Middle frontal gyrus (tissue), 1 donor: ENCODE measurements around the gene TTLL8.

Experiments used
- DNase-seq: peaks from one replicate; pipeline ENCODE4 v3.0.0-alpha.2; 2015; ENCODE audit warnings: low spot score; ENCODE audit errors: extremely low spot score

Gene TTLL8

GRCh38 chr22:50062509-50063135, 4.5 kb upstream of the TTLL8 start:
- no peak for DNase-seq

- no peak for DNase-seq
These were observed 3.8 kb upstream of the TTLL8 start for GRCh38 chr22:50061824-50062355.

DNA sequence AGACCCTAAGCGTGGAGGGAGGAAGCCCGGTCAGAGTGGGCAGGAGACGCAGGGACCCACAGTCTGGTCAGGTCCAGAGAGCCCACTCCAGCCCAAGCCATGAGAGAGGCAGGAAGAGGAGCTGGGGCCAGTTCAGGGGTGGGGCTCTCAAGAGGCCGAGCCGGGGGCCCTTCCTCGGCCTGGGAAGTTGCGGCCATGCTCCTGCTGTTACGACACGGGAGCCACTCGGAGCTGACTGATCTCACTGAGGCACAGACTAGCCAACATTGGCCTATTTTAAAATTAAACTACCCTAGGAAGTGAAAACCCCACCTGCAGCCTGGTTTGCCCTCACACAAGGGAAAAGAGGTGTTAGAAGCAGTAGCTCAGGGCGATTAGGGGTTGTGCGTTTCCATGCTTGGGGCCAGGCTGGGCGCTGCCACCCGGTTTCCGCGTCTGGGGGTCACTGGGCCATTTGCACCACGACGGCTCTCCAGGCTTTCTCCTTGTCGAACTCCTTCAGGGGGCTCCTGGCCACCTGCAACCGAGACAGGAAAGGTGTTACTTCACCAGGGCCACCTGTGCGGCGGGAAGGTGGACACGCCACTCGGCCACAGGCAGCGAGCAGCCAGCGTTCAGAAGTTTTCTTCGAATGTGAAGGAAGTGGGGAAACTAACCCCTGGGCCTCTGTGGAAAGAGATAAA, 3.2 kb upstream of the TTLL8 start:
- DNase-seq, result no peak

DNA sequence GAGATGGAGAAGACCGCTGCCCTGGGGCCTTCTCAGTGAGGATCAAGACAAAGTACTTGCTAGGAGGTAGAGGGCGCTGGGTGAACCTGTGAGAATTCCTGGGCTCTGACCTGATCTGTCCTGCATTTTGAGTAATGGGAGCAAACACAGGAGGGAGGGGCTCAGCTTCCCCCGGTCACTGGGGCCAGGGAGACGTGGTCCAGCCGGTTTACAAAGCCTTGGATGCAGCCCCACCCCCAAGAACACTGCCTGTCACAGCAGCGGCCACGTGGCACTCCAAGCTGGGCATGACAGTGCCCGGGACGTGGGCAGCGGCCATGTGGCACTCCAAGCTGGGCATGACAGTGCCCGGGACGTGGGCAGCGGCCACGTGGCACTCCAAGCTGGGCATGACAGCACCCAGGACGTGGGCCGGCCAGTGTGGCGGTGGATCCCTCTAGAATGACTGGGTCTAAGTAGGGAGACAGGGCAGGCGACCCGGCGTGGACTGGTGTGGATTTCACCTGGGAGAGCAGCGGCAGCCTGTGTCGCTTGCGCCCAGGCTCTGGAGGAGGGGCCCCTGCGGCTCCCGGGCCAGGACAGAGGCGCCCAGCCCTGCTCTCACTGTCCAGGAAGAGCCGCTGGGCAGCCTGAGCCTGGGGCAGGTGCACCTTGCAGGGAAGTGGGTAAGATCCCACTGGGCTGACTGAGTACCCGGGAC, 2.5 kb upstream of the TTLL8 start:
- no peak for DNase-seq

- no peak for DNase-seq
These were observed 1.8 kb upstream of the TTLL8 start for GRCh38 chr22:50059881-50060262.

- no peak for DNase-seq
These were observed 1.1 kb upstream of the TTLL8 start for GRCh38 chr22:50058906-50059880.

GRCh38 chr22:50057278-50058060, 629 bp downstream of the TTLL8 start:
- DNase-seq, result no peak

DNA sequence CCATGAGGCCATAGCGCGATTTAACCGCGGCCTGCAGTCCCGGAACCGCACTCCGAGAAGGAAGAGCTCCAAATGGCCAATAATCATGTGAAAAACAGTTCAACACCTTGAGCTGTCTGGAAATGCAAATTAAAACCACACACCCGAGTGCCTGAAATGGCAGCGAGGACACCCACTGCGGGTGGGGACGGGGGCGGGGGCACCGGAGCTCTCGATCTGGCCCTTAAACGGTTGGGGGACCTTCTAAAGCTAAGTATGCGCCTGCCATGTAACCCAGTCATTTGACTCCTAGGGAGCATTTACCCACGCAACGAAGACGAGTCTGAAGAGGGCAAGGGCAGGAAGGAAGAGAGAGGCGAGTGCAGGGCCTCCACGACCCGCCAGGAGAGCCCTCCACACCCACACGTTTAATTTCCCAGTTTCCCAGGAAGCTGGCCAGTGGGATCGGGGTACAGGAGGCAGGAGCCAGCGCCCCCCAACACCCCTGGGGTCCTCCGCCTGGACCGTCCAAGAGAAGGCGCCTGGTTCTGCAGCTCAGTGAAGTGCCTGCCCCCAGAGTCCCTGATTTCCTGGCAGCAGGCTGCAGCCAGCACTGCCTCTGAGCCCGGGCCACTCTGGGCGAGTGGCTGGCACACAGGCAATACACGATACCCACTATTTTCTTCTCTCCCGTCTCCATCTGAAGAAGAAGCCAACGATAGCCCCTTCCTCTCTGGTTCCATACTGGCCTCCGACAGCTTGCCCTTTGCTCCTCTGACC, 1.7 kb downstream of the TTLL8 start:
- no peak for DNase-seq

GRCh38 chr22:50053861-50054260, 4.2 kb downstream of the TTLL8 start:
- DNase-seq, result no peak

DNA sequence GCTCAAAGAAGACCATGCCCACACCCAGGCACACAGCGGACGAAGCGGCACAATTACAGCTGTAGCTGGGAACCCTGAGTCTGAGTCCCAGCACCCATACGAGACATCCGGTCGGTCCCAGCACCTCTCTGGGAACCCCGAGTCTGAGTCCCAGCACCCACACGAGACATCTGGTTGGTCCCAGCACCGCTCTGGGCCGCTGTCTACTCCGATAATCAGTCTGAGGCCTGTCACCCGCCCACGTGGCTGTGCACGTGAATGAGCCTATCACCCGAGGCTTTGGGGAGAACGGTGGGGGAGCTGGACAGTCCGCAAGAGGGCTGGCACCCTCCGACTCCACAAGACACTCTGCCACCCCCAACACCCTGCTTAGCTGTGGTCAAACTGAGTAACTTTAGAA, 6.2 kb downstream of the TTLL8 start:
- no peak for DNase-seq

- DNase-seq, result no peak
These were observed 8.6 kb downstream of the TTLL8 start for GRCh38 chr22:50049299-50050195.

- no peak for DNase-seq
These were observed 9.3 kb downstream of the TTLL8 start for GRCh38 chr22:50048836-50049235.

GRCh38 chr22:50048061-50048765, 9.9 kb downstream of the TTLL8 start:
- no peak for DNase-seq

DNA sequence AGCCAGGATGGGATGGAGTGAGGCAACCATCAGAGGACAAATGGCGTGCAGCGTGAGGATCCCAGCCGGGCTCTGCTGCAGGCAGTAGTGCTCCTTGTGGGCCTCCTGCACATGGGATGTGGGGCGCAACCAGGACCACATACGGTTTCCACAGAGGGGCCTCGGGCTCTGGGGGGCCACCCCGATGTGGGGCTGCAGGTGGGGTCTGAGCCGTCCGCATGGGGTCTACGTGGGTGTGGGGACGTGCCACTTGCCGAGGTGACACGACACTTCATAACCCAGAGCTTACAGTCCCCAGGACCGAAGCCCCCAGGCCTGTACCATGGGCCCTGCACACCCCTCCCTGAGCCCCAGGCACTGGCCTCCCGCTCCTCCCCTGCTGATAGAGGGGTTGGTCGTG, 10.8 kb downstream of the TTLL8 start:
- no peak for DNase-seq

DNA sequence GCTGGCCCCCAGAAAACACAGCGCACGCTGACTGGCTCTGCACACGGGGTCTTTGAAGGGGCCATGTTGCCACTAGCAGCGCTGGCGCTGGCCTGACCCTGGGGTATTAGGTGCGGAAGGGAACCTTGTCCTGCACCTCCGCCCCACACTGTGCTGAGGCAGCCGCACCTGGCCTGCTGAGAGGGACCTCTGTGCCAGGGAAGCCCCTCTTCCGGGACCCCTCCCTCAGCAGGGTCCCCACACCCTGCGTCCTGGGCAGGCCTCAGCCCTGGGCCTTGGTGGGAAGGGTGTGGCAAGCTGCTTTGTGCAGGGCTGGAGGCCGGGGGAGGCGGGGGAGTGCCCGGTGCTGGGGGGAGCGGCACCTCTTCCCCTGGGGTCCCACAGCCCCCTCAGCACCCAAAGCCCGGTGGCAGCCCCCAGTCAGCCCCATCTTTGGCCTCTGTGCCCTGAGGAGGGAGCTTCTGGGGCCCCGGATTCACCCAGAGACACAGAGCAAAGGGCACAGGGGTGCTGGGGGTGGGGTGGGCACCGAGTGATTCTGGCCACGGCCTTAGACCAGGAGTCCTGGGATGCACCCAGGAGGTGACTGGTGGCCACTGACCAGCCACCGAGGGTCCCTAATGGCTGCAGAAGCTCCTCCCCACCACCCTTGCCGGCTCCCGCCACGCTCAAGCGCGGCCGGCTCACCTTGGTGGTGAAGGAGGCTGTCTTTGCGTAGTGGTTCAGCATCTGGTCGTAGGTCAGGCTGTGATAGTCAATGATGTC, 11.4 kb downstream of the TTLL8 start:
- DNase-seq, result no peak

DNA sequence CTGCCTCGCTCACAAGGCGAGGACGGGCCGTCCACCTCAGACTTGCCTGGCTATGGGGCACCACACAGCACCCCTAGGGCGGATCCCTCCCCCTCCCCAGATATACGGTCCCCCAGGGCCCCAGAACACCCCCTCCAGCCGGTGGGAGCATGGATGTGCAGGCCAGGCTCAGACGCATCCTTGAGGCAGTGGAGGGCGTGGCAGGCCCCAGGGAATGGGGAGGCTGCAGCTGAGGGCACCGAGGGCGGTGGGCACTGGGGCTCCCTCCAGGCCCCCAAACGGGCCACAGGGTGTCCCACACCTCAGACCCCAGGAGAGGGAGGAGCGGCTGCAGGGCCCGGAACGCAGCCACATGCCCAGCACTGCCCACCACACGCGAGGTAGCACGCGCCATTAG, 12.1 kb downstream of the TTLL8 start:
- DNase-seq, result no peak
